Measurements from ENCODE around the gene BTBD16. TPM values are rescaled to one million over a fixed set of nuclear protein-coding genes. Genes with fewer than 3 reads are reported as not detected.

The BTBD16 gene
- total RNA-seq, 1 donor = not detected

GRCh38 chr10:122291739-122292138, 20.6 kb downstream of the BTBD16 start:
- H3K4me3 ChIP-seq (ENCODE audit: insufficient read depth, low read length) = no peak overlapping the region
- H3K4me2 ChIP-seq (ENCODE audit: insufficient read depth, low read length) = no peak overlapping the region
- H2AFZ ChIP-seq (ENCODE audit: low read length) = no peak overlapping the region
- no peak overlapping the region for H3K27ac ChIP-seq (ENCODE audit: low read depth, low read length)
- H3K9me3 ChIP-seq (ENCODE audit: low read depth, low read length) = no peaks in the 10 kb centered on the region
- no peak for TF ChIP-seq CTCF (IDR thresholded peaks at IDR 0.05; ENCODE audit: extremely low read depth, low read depth, low read length)
- H3K36me3 ChIP-seq (ENCODE audit: insufficient read depth, low read length) = no peaks in the 10 kb centered on the region
- H3K4me1 ChIP-seq (ENCODE audit: insufficient read depth, low read length) = peaks cover 5% of the 10 kb centered on the region
- no peaks in the 10 kb centered on the region for H3K79me2 ChIP-seq (ENCODE audit: insufficient read depth, low read length)
- peaks cover 8% of the 10 kb centered on the region for H3K27me3 ChIP-seq (ENCODE audit: insufficient read depth, low read length)
- H4K20me1 ChIP-seq (ENCODE audit: insufficient read depth, low read length) = no peaks in the 10 kb centered on the region
- no peak for DNase-seq (ENCODE audit: insufficient read length, low spot score, missing footprints)

DNA sequence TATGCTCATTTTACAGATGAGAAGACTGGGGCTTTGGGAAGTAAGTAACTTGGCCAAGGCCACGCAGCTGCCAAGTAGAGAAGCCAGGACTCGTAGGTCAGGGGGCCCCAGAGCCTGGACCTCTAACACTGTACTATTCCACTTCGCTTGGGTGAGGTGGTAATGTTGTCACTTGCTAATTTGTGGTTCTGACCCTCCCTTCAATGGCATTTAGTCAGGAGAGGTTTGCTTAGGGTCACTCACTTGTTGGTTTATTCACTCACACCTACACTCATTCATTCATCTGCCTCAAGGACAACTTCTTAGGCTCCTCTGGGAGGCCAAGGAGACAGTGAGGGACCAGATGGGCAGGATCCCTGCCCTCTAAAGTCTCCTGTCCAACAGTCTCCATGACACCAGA, 21.3 kb downstream of the BTBD16 start:
- no peaks in the 10 kb centered on the region for H3K79me2 ChIP-seq (ENCODE audit: insufficient read depth, low read length)
- no peaks in the 10 kb centered on the region for H4K20me1 ChIP-seq (ENCODE audit: insufficient read depth, low read length)
- no peak overlapping the region for H3K4me2 ChIP-seq (ENCODE audit: insufficient read depth, low read length)
- no peaks in the 10 kb centered on the region for H3K36me3 ChIP-seq (ENCODE audit: insufficient read depth, low read length)
- no peak for TF ChIP-seq CTCF (IDR thresholded peaks at IDR 0.05; ENCODE audit: extremely low read depth, low read depth, low read length)
- peaks cover under 1% of the 10 kb centered on the region for H3K4me1 ChIP-seq (ENCODE audit: insufficient read depth, low read length)
- H3K4me3 ChIP-seq (ENCODE audit: insufficient read depth, low read length) = no peak overlapping the region
- H3K9me3 ChIP-seq (ENCODE audit: low read depth, low read length) = no peaks in the 10 kb centered on the region
- H2AFZ ChIP-seq (ENCODE audit: low read length) = no peak overlapping the region
- no peak for DNase-seq (ENCODE audit: insufficient read length, low spot score, missing footprints)
- H3K27ac ChIP-seq (ENCODE audit: low read depth, low read length) = no peak overlapping the region
- peaks cover 14% of the 10 kb centered on the region for H3K27me3 ChIP-seq (ENCODE audit: insufficient read depth, low read length)

GRCh38 chr10:122293156-122293960, 22.3 kb downstream of the BTBD16 start:
- H3K36me3 ChIP-seq (ENCODE audit: insufficient read depth, low read length) = no peaks in the 10 kb centered on the region
- no peaks in the 10 kb centered on the region for H3K9me3 ChIP-seq (ENCODE audit: low read depth, low read length)
- no peak for DNase-seq (ENCODE audit: insufficient read length, low spot score, missing footprints)
- no peak overlapping the region for H2AFZ ChIP-seq (ENCODE audit: low read length)
- no peaks in the 10 kb centered on the region for H4K20me1 ChIP-seq (ENCODE audit: insufficient read depth, low read length)
- no peak overlapping the region for H3K27ac ChIP-seq (ENCODE audit: low read depth, low read length)
- H3K4me2 ChIP-seq (ENCODE audit: insufficient read depth, low read length) = no peak overlapping the region
- H3K4me1 ChIP-seq (ENCODE audit: insufficient read depth, low read length) = no peaks in the 10 kb centered on the region
- peaks cover 16% of the 10 kb centered on the region for H3K27me3 ChIP-seq (ENCODE audit: insufficient read depth, low read length)
- no peaks in the 10 kb centered on the region for H3K79me2 ChIP-seq (ENCODE audit: insufficient read depth, low read length)
- H3K4me3 ChIP-seq (ENCODE audit: insufficient read depth, low read length) = no peak overlapping the region
- TF ChIP-seq CTCF (IDR thresholded peaks at IDR 0.05; ENCODE audit: extremely low read depth, low read depth, low read length) = no peak

GRCh38 chr10:122293961-122294380, 22.9 kb downstream of the BTBD16 start:
- Histone ChIP-seq H3K9me3 (ENCODE audit: low read depth, low read length) (no peaks in the 10 kb centered on the region), H3K4me3 (ENCODE audit: insufficient read depth, low read length) (no peak overlapping the region), H3K27me3 (ENCODE audit: insufficient read depth, low read length) (peaks cover 16% of the 10 kb centered on the region), H3K27ac (ENCODE audit: low read depth, low read length) (no peak overlapping the region), H2AFZ (ENCODE audit: low read length) (no peak overlapping the region), H3K79me2 (ENCODE audit: insufficient read depth, low read length) (no peaks in the 10 kb centered on the region), H3K4me1 (ENCODE audit: insufficient read depth, low read length) (peaks cover 2% of the 10 kb centered on the region), H3K4me2 (ENCODE audit: insufficient read depth, low read length) (no peak overlapping the region), H3K36me3 (ENCODE audit: insufficient read depth, low read length) (no peaks in the 10 kb centered on the region), H4K20me1 (ENCODE audit: insufficient read depth, low read length) (no peaks in the 10 kb centered on the region)
- TF ChIP-seq CTCF (IDR thresholded peaks at IDR 0.05; ENCODE audit: extremely low read depth, low read depth, low read length) = no peak
- DNase-seq (ENCODE audit: insufficient read length, low spot score, missing footprints) = no peak
